A673 (cell line): ENCODE measurements around the gene SPG11.

Experiments
- CTCF ChIP-seq: fragments of 300-800, 200-600 bp; sonication (generic); conservative IDR thresholded peaks from 2 replicates; pipeline ENCODE4 v1.5.1; 2017; ENCODE audit warnings: low read depth, mild to moderate bottlenecking, antibody characterized with exemption, low read length, moderate library complexity, mixed read lengths
- EZH2 ChIP-seq: fragments of 200-600 bp; sonication (generic); IDR thresholded peaks from 2 replicates; pipeline ENCODE4 v1.6.1; 2017; ENCODE audit warnings: borderline replicate concordance, low read depth, mild to moderate bottlenecking, mixed read lengths, antibody characterized with exemption, low read length; ENCODE audit not compliant: poor library complexity, severe bottlenecking

- TF ChIP-seq CTCF: no peak
- no peak for TF ChIP-seq EZH2
Measured at GRCh38 chr15:44662478-44663409, 718 bp downstream of the SPG11 start.
